LNCAP (cell line): ENCODE results near the gene DIP2A.

ENCODE experiments used
- CTCF ChIP-seq: fragments of 450-650 bp; IDR thresholded peaks from 2 replicates; pipeline ENCODE4 v1.5.1; 2017; ENCODE audit warnings: mild to moderate bottlenecking

The DIP2A gene

GRCh38 chr21:46545911-46546310 lies 87.2 kb downstream of the DIP2A start:
- TF ChIP-seq CTCF, result no peak

GRCh38 chr21:46546799-46547198 lies 88.1 kb downstream of the DIP2A start:
- TF ChIP-seq CTCF, result no peak

- TF ChIP-seq CTCF, result no peak
These were observed 91.0 kb downstream of the DIP2A start for GRCh38 chr21:46549650-46550049.

- no peak for TF ChIP-seq CTCF
These were observed 91.6 kb downstream of the DIP2A start for GRCh38 chr21:46550116-46550941.

- TF ChIP-seq CTCF, result no peak
These were observed 93.0 kb downstream of the DIP2A start for GRCh38 chr21:46551636-46552241.

- no peak for TF ChIP-seq CTCF
These were observed 93.6 kb downstream of the DIP2A start for GRCh38 chr21:46552274-46552673.

GRCh38 chr21:46552865-46553379 lies 94.2 kb downstream of the DIP2A start:
- TF ChIP-seq CTCF, result no peak
